Stimulated activated CD4-positive, alpha-beta T cell treated with anti-CD3 and anti-CD28 coated beads, Interleukin-4, amount 100 ng/mL, for 24 hours (primary cell): Measurements from ENCODE around the gene VWA5B2.

Source experiments
- DNase-seq: peaks from one replicate; pipeline ENCODE4 v3.0.0-alpha.2; 2020

VWA5B2 gene

DNA sequence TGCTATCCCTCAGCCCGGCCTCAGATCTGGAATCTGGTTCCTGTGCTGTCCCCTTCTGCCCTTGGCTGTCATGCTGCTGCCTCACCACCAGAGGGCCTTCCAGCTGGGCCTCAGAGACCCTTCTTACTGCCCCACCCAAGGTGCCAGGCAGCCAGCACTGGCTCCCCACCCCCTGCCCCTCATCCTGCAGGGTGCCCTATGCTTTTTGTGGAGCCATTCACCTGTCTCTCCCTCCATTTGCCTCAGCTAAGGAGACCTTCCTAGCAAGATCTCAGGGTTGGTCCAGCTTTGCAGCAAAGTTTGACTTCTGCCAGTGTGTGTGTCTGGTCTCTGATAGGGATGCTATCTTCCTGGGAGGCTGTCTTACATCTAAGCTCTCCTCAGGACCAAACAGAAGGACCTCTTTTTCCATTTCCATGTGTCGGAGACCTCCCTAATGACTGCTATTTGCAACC, 1.9 kb upstream of the VWA5B2 start:
- peak; percentile 50 for DNase-seq

DNA sequence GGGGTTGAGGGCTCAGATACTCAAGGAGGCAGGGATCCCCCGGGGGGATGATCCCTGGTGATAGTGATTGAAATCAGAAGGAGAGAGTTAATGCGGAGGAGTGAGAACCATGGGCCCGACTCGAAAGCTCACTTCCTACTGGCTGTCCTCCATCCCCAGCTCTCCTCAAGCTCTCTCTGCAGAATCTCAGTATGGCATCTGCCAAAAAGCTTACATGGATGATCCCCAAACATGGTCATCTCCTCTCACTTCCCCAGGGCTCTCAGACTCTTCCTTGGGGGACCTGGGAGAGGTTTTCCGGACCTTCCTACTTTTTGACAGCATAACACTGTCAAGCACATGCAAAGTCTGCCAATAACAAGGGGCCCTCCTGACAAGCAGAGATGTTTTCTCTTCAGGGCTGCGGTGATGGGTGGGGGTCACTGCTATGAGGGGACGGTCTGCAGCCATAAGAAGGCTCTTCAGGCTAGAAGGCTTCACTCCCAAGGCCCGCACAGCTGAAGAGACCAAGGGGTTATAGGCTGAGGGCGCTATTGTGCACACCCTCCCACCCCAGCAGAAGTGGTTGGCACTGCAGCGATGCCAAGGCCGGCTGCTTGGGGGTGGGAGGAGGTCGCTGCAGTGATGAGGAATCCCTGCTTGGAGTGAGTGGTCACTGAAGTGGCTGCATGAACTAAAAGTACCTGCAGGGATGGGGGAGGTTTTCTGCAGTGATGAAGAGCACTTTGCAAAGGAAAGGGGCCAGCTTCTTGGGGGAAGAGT, 828 bp upstream of the VWA5B2 start:
- DNase-seq = no peak

- no peak for DNase-seq
These were observed 757 bp downstream of the VWA5B2 start for GRCh38 chr3:184230081-184230602.

GRCh38 chr3:184230603-184231528, 1.5 kb downstream of the VWA5B2 start:
- DNase-seq = no peak

DNA sequence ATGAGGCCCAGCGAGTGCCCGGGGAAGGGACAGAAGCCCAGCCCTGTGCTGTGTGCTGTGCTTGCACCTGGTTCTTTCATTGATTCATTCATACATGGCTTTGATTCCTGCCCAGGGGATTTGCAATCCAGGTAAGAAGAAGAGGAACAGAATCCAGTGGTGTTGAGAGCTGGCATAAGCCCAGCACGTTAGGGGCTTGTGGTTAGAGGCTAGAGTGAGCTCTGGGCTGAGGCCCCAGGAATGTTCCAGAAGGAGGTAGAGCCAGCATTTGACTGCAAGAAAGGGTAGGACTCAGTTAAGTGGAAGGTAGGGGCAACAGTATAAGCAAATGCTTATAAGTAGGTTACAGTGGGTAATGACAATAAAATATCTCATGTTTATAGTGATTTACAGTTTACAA, 2.3 kb downstream of the VWA5B2 start:
- no peak for DNase-seq

GRCh38 chr3:184233127-184233843, 3.9 kb downstream of the VWA5B2 start:
- no peak for DNase-seq

DNA sequence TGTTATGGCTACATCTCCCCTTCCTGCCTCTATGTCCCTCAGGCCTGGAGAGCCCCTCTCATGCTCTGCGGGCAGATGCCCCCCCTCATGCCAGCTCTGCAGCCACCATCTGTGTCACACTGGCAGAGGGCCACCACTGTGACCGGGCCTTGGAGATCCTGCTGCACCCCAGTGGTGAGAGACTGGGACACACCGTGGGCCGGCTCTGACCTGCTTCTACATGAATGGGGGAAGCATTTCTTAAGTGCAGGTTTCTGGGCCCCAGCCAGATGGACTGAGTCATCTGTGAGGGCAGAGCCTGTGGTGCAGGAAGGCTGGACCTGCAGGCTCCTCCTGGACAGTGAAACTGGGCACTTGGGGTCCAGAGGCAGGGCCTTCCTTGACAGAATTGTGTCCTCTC, 4.8 kb downstream of the VWA5B2 start:
- DNase-seq = no peak

DNA sequence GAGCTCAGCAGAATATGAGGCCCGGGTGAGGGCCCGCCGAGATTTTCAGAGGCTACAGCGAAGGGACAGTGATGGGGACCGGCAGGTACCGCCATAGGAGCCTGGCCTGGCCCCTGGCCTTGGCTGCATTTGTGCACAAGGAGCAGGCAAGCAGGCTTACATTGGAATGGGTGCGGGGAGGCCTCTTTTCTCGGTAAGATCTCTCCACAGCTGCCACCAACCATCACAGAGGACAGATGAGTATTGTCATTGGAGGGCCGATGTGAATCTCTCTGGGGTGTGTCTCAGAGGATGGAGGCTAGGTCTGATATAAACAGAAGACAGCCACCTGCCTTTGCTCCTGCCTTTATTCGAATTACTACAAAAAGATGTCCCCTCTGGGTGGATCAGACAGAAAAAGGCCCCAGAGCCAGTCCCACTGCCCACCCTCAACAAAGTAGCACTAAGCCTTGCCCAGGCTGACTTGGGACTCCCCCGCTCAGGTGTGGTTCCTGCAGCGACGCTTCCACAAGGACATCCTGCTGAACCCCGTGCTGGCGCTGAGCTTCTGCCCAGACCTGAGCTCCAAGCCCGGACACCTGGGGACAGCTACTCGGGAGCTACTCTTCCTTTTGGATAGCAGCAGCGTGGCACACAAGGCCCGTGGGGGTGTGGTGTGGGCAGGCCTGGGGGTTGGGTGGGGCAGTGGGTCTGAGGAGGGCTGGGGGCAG, 5.4 kb downstream of the VWA5B2 start:
- DNase-seq = no peak

DNA sequence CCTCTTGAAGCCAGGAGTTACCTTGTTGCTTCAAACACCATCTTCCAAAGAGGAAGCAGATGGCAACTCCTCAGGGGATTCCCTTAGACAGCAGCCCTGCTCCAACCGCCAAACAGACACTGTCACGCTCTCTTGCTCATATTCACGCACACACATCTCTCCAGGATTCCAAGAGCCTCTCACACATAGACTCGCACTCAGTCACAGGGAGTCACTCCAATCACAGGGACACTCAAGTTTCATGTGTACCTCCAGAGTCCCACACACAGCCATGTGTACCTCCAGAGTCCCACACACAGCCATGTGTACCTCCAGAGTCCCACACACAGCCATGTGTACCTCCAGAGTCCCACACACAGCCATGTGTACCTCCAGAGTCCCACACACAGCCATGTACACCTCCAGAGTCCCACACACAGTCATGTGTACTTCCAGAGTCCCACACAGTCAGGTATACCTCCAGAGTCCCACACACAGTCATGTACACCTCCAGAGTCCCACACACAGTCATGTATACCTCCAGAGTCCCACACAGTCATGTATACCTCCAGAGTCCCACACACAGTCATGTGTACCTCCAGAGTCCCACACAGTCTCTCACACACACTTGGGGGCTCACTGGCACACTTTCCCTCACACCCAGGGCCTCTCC, 6.1 kb downstream of the VWA5B2 start:
- no peak for DNase-seq

- no peak for DNase-seq
These were observed 6.6 kb downstream of the VWA5B2 start for GRCh38 chr3:184236033-184236410.

GRCh38 chr3:184236636-184237035, 7.3 kb downstream of the VWA5B2 start:
- no peak for DNase-seq

- no peak for DNase-seq
These were observed 7.8 kb downstream of the VWA5B2 start for GRCh38 chr3:184237211-184237610.

DNA sequence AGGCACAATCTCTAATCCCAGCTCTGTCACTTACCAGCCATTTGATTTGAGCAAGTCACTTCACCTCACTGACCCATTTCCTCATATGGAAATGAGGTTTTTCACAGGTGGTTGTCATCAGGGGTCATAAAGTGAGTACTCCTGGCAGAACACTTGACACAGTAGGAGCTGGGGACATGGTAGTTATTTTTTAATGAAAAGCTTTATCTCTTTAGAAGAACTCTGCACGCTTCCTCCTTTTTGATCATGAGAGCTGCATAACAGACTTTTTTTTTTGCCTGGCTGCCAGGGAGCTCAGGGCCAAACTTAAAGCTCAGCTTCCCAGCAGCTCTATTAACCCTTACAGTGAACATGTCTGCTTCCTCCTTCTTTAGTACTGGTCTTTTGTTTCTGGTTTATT, 8.4 kb downstream of the VWA5B2 start:
- no peak for DNase-seq

GRCh38 chr3:184238246-184238818, 8.9 kb downstream of the VWA5B2 start:
- DNase-seq = no peak

DNA sequence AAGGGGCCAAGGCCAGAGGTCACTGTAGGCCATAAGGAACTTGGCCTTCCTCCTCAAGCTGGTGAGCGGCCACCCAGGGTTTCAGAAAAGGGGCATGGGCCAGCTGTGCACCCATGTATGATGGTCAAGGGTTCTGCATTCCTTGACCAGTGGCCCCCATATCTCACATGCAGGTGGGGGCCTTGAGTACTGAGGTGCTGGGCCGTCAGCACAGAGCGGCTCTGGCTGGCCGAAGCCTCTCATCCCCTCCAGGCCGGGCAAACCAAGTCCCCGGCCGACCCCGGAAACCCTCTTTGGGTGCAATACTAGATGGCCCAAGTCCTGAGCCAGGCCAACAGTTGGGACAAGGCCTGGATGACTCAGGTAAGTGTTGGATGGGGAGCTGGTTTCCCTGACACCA, 9.8 kb downstream of the VWA5B2 start:
- no peak for DNase-seq

DNA sequence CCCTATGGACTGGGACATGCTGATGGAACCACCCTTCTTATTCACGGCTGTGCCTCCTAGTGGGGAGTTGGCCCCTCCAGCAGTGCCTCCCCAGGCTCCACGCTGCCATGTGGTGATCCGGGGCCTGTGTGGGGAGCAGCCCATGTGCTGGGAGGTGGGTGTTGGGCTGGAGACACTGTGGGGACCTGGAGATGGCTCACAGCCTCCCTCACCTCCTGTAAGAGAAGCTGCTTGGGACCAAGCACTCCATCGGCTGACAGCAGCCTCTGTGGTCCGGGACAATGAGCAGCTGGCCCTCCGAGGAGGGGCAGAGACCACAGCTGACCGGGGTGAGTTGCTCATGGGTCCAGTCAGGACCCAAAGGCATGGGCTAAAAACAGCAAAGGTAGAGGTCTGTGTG, 10.3 kb downstream of the VWA5B2 start:
- DNase-seq = no peak

DNA sequence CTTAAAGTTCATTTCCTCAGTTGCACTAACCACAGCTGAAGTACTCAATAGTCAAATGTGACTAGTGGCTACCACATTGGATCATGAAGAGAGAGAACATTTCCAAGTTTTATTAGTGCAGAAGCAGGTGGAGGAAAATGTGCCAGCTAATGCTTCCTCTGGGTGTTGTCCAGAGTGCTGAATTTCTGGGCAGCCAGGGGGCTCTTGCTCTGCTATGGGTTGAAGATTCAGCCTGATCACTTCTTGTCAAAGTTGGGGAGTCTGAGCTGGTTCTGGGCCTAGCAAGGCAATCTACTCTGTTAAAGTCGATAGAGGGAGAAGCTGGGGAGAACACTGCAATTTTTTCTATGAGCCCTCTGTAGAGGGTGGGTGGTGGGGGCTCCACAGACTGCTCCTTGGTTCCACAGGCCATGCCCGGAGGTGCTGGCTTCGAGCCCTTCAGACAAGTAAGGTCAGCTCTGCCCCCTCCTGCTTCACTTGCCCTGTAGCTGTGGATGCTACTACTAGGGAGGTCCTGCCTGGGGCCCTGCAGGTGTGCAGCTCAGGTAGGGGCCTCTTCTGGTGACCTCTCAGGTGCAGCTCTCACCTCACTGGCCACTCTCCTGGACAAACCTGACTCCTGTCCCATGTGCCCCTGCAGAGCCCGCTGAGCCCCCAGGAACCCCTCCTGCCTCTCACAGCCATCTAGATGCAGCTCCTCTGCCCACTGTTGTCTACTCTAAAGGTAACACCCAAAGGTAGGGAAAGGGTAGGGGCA, 11.2 kb downstream of the VWA5B2 start:
- DNase-seq = no peak

GRCh38 chr3:184241141-184241446, 11.7 kb downstream of the VWA5B2 start:
- DNase-seq = no peak

- no peak for DNase-seq
These were observed 12.3 kb downstream of the VWA5B2 start for GRCh38 chr3:184241447-184242296.

GRCh38 chr3:184242297-184242685, 12.9 kb downstream of the VWA5B2 start:
- DNase-seq = no peak
